Left ventricle myocardium superior (tissue), 1 donor: ENCODE measurements around the gene CTRL. TPM values are rescaled to one million over a fixed set of nuclear protein-coding genes. Genes with fewer than 3 reads are reported as not detected.

Experiments
- ATAC-seq: fragments of 200-7000 bp; cut with Tn5 transposase; one replicate; pipeline ENCODE4 v1.9.1; 2020; ENCODE audit warnings: mild to moderate bottlenecking, moderate library complexity
- DNase-seq: peaks from one replicate; pipeline ENCODE4 v3.0.0-alpha.2; 2020
- intact Hi-C: fragments of 100-400 bp; cut with micrococcal nuclease; formaldehyde crosslinking; loops from one replicate; pipeline ENCODE4 v1.11.0; 2022
- total RNA-seq: library from RNA; stranded (reverse); fragmentation: NEBNext Ultra II Directional; extraction: Animal tissue kit (Norgen Biotek cat#: 25700); gene quantifications from one replicate; pipeline ENCODE4 v1.2.1, GENCODE V29; 2021
- donor health status: DM: no; HTN: yes; CAD: no; lungs with severe emphysema.

Gene CTRL
- total RNA-seq, 1 donor from 2014 or later: 0.37 TPM

DNA sequence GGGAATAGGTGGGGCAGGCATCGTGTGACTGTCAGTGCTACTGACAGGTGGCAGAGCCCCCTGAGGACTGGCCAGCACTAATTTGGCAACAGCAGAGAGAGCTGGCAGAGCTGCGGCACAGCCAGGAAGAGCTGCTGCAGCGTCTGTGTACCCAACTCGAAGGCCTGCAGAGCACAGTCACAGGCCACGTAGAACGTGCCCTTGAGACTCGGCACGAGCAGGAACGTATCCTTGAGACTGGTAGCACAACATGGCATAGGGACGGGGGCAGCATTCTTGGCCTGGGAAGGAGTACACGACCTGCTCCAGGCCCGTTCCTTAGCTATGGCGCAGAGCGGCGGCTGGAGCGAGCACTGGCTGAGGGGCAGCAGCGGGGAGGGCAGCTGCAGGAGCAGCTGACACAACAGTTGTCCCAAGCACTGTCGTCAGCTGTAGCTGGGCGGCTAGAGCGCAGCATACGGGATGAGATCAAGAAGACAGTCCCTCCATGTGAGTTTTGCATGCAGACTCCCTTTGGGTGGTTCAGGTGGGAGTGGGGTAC, 50.0 kb downstream of the CTRL start:
- DNase-seq: peak; percentile 79
- intact Hi-C loops: no loop called here
- peak; percentile 66 for ATAC-seq

DNA sequence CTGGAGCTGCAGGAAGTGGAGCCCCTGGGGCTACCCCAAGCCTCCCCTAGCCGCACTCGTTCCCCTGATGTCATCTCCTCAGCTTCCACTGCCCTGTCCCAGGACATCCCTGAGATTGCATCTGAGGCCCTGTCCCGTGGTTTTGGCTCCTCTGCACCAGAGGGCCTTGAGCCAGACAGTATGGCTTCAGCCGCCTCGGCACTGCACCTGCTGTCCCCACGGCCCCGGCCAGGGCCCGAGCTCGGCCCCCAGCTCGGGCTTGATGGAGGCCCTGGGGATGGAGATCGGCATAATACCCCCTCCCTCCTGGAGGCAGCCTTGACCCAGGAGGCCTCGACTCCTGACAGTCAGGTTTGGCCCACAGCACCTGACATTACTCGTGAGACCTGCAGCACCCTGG, 51.1 kb downstream of the CTRL start:
- no peak for DNase-seq

GRCh38 chr16:67879936-67880335, 51.7 kb downstream of the CTRL start:
- no peak for ATAC-seq
- no peak for DNase-seq
- intact Hi-C loops: no loop called here

More for the DNA sequence above, 51.1 kb downstream of the CTRL start:
- no peak for ATAC-seq
- intact Hi-C loops: no loop called here

Other genes with a start within 250 kb of the CTRL start
- 8.1 TPM for gene GFOD2, start 212.5 kb downstream of the CTRL start, total RNA-seq
- 11.8 TPM for gene RANBP10, start 125.3 kb downstream of the CTRL start, total RNA-seq
- gene TSNAXIP1, start 125.0 kb downstream of the CTRL start, total RNA-seq: 0.37 TPM
- gene THAP11, start 89.5 kb downstream of the CTRL start, total RNA-seq: 32.6 TPM
- 84.4 TPM for gene NUTF2, start 84.9 kb downstream of the CTRL start, total RNA-seq
- 20.8 TPM for gene CENPT, start 84.2 kb downstream of the CTRL start, total RNA-seq
- gene EDC4, start 58.8 kb downstream of the CTRL start, total RNA-seq: 31.8 TPM
- not detected for gene NRN1L, start 47.0 kb downstream of the CTRL start, total RNA-seq
- gene PSKH1, start 38.6 kb downstream of the CTRL start, total RNA-seq: 18.1 TPM
- gene PSMB10, start 5.0 kb upstream of the CTRL start, total RNA-seq: 54.1 TPM
- 21.9 TPM for gene LCAT, start 12.3 kb upstream of the CTRL start, total RNA-seq
- 95.5 TPM for gene SLC12A4, start 36.8 kb upstream of the CTRL start, total RNA-seq
- not detected for gene DPEP3, start 48.6 kb upstream of the CTRL start, total RNA-seq
- 2.2 TPM for gene DPEP2, start 67.6 kb upstream of the CTRL start, total RNA-seq
- gene DPEP2NB, start 84.0 kb upstream of the CTRL start, total RNA-seq: not detected
- gene DDX28, start 91.4 kb upstream of the CTRL start, total RNA-seq: 7.7 TPM
- gene DUS2, start 91.4 kb upstream of the CTRL start, total RNA-seq: 4.9 TPM
- gene NFATC3, start 153.5 kb upstream of the CTRL start, total RNA-seq: 24.7 TPM